Caco-2 (cell line): ENCODE measurements around the gene BCL2. TPM values are rescaled to one million over a fixed set of nuclear protein-coding genes. Genes with fewer than 3 reads are reported as not detected.

ENCODE experiments used
- BruUV-seq: library from RNA; stranded (reverse); fragments of 400-500 nt; replicated peaks from 2 replicates; lab custom pipeline; 2021; lab: Mats Ljungman, UMichigan
- CTCF ChIA-PET: fragments of 300-600 bp; sonication (Branson Sonifier 250); formaldehyde crosslinking; loops from one replicate; lab custom pipeline; 2022; ENCODE audit warnings: antibody characterized with exemption; lab: Charles Lee
- POLR2A ChIA-PET: fragments of 300-600 bp; sonication (Branson Sonifier 250); formaldehyde crosslinking; loops from one replicate; lab custom pipeline; 2022; ENCODE audit warnings: antibody characterized with exemption; lab: Charles Lee
- DNase-seq, 2 experiments: peaks; one replicate each; pipeline versions ENCODE4 v3.0.0 to v3.0.0-alpha.2; 2020 to 2022
- H3K27me3 ChIP-seq: replicated peaks from 2 replicates; pipeline ENCODE4 v1.6.0; 2011; ENCODE audit warnings: low read length; ENCODE audit not compliant: control insufficient read depth, insufficient read depth
- H3K36me3 ChIP-seq: 2 replicates; pipeline ENCODE4 v1.5.1; 2011; ENCODE audit warnings: low read length; ENCODE audit not compliant: control insufficient read depth, insufficient read depth
- H3K4me1 ChIP-seq: fragments of 250-450 bp; sonication (Bioruptor Pico); 2 replicates; pipeline ENCODE4 v1.5.1; 2020; ENCODE audit warnings: mild to moderate bottlenecking
- H3K4me3 ChIP-seq: 2 replicates; pipeline ENCODE4 v1.5.1; 2011; ENCODE audit warnings: low read depth, mild to moderate bottlenecking, control low read depth, low read length
- H3K9me3 ChIP-seq: fragments of 250-450 bp; sonication (Bioruptor Pico); 2 replicates; pipeline ENCODE4 v1.5.1; 2020; ENCODE audit warnings: mild to moderate bottlenecking, moderate library complexity
- H3K27ac Mint-ChIP-seq: one replicate; pipeline ENCODE4 v1.8.0; 2022; ENCODE audit warnings: mixed read lengths; ENCODE audit not compliant: unreplicated experiment
- H3K27me3 Mint-ChIP-seq: one replicate; pipeline ENCODE4 v1.8.0; 2022; ENCODE audit warnings: mixed read lengths; ENCODE audit not compliant: insufficient read depth, unreplicated experiment
- H3K36me3 Mint-ChIP-seq: one replicate; pipeline ENCODE4 v1.8.0; 2022; ENCODE audit warnings: mild to moderate bottlenecking, mixed read lengths; ENCODE audit not compliant: insufficient read depth, unreplicated experiment
- H3K4me1 Mint-ChIP-seq: one replicate; pipeline ENCODE4 v1.8.0; 2022; ENCODE audit warnings: low read depth, mixed read lengths; ENCODE audit not compliant: unreplicated experiment
- H3K4me3 Mint-ChIP-seq: one replicate; pipeline ENCODE4 v1.8.0; 2022; ENCODE audit warnings: mild to moderate bottlenecking, moderate library complexity, mixed read lengths; ENCODE audit not compliant: unreplicated experiment
- H3K9me3 Mint-ChIP-seq: one replicate; pipeline ENCODE4 v1.8.0; 2022; ENCODE audit warnings: mixed read lengths; ENCODE audit not compliant: unreplicated experiment
- CTCF ChIP-seq, 2 experiments: fragments of 200-600 bp in 1 of 2; IDR thresholded peaks; 1 replicate in 1 of 2; 2 replicates in 1 of 2; pipeline versions ENCODE4 v1.5.1 to v1.8.0; 2011 to 2022; ENCODE audit warnings: antibody characterized with exemption in 1 of 2, control low read depth in 1 of 2, inconsistent platforms in 1 of 2, low read depth in 1 of 2, low read length in 1 of 2, mild to moderate bottlenecking in 1 of 2, moderate library complexity in 1 of 2; ENCODE audit not compliant: insufficient read depth in 1 of 2, severe bottlenecking in 1 of 2, unreplicated experiment in 1 of 2
- intact Hi-C: fragments of 100-400 bp; cut with micrococcal nuclease; formaldehyde crosslinking; loops from one replicate; pipeline ENCODE4 v1.10.0; 2022; ENCODE audit not compliant: unreplicated experiment
- total RNA-seq: library from RNA; stranded (reverse); gene quantifications from 2 replicates; pipeline ENCODE4 v1.2.3, GENCODE V29; 2022

The BCL2 gene
- total RNA-seq, 1 experiment from 2014 or later = 6.5 TPM

GRCh38 chr18:63314062-63314790, 5.3 kb downstream of the BCL2 start:
- no TSS peak for BruUV-seq
- ChIA-PET CTCF (no interaction called here), POLR2A (no interaction called here)
- no peaks in the 10 kb centered on the region for H3K36me3 Mint-ChIP-seq
- no peak overlapping the region for H3K27ac Mint-ChIP-seq
- Histone ChIP-seq H3K4me1 (no peaks in the 10 kb centered on the region), H3K36me3 (no peaks in the 10 kb centered on the region), H3K9me3 (no peaks in the 10 kb centered on the region), H3K27me3 (no peaks in the 10 kb centered on the region), H3K4me3 (no peak overlapping the region)
- H3K9me3 Mint-ChIP-seq = no peaks in the 10 kb centered on the region
- no peak overlapping the region for H3K4me3 Mint-ChIP-seq
- intact Hi-C loops = no loop called here
- H3K4me1 Mint-ChIP-seq = no peaks in the 10 kb centered on the region
- no peaks in the 10 kb centered on the region for H3K27me3 Mint-ChIP-seq
- no peak for TF ChIP-seq CTCF (IDR thresholded peaks at IDR 0.05; ENCODE audit: insufficient read depth in 1 of 2, low read depth in 1 of 2, low read length in 1 of 2, severe bottlenecking in 1 of 2, unreplicated experiment in 1 of 2)
- no peak for DNase-seq

- H3K36me3 ChIP-seq = no peaks in the 10 kb centered on the region
- no peak overlapping the region for H3K4me3 Mint-ChIP-seq
Measured at GRCh38 chr18:63313396-63313917, 6.1 kb downstream of the BCL2 start.

More at GRCh38 chr18:63313396-63313917, 6.1 kb downstream of the BCL2 start:
- Histone ChIP-seq H3K4me1 (no peaks in the 10 kb centered on the region), H3K27me3 (no peaks in the 10 kb centered on the region), H3K4me3 (no peak overlapping the region), H3K9me3 (no peaks in the 10 kb centered on the region)
- Mint-ChIP-seq H3K27ac (no peak overlapping the region), H3K27me3 (no peaks in the 10 kb centered on the region), H3K36me3 (no peaks in the 10 kb centered on the region), H3K9me3 (no peaks in the 10 kb centered on the region), H3K4me1 (no peaks in the 10 kb centered on the region)
- CTCF ChIA-PET = no interaction called here
- DNase-seq = no peak
- BruUV-seq = no TSS peak
- POLR2A ChIA-PET = no interaction called here
- no peak for TF ChIP-seq CTCF (IDR thresholded peaks at IDR 0.05; ENCODE audit: insufficient read depth in 1 of 2, low read depth in 1 of 2, low read length in 1 of 2, severe bottlenecking in 1 of 2, unreplicated experiment in 1 of 2)
- intact Hi-C loops = no loop called here
